Measurements from ENCODE around the gene VWA8. TPM values are rescaled to one million over a fixed set of nuclear protein-coding genes. Genes with fewer than 3 reads are reported as not detected.

VWA8 gene
- total and polyA plus RNA-seq, 2 of the 8 experiments (the other 6 are each of a cell fraction or from before 2014, with no cell fraction given) = 5.9 to 19.6 TPM

GRCh38 chr13:41941174-41941573 is 19.7 kb downstream of the VWA8 start:
- Histone ChIP-seq H3K14ac (ENCODE audit: insufficient read length) (no peak overlapping the region), H2BK20ac (ENCODE audit: low read length) (no peak overlapping the region), H3K9me3 (ENCODE audit: insufficient read depth in 2 of 2, low read depth in 1 of 2, low read length in 1 of 2) (no peaks in the 10 kb centered on the region), H3K4me2 (ENCODE audit: insufficient read depth in 1 of 2, low read depth in 2 of 2, low read length in 2 of 2) (no peak overlapping the region), H3K36me3 (ENCODE audit: control insufficient read depth in 2 of 4, insufficient read depth in 4 of 4, low read length in 3 of 4) (no peaks in the 10 kb centered on the region), H3K18ac (ENCODE audit: extremely low read depth, low read length) (no peak overlapping the region), H2AFZ (ENCODE audit: low read length) (no peak overlapping the region), H3K79me1 (ENCODE audit: low read depth, low read length) (no peaks in the 10 kb centered on the region; the same call in 1 of the 2 replicates), H2AK5ac (ENCODE audit: low read depth, low read length) (no peak overlapping the region), H2BK5ac (ENCODE audit: low read depth, low read length) (no peak overlapping the region), H4K91ac (replicated peaks; ENCODE audit: insufficient read length, low read length) (no peak overlapping the region), H3K4me1 (replicated peaks in 1 of 4; ENCODE audit: control insufficient read depth in 3 of 4, insufficient read depth in 4 of 4, low read length in 3 of 4) (peaks cover 0 to 3% (median 2%) of the 10 kb centered on the region in 4 experiments; a peak in 1 of 7 replicates), H4K20me1 (replicated peaks in 1 of 2; ENCODE audit: control insufficient read depth in 1 of 2, insufficient read depth in 2 of 2, low read length in 2 of 2) (no peaks in the 10 kb centered on the region), H4K8ac (ENCODE audit: extremely low read depth, insufficient read depth, low read length) (no peak overlapping the region), H3K9ac (replicated peaks in 1 of 4; ENCODE audit: extremely low read depth in 1 of 4, low read depth in 3 of 4, low read length in 3 of 4) (no peak overlapping the region), H2BK15ac (ENCODE audit: low read length) (no peak overlapping the region), H3K27me3 (replicated peaks in 1 of 4; ENCODE audit: control insufficient read depth in 3 of 4, extremely low read depth in 1 of 4, insufficient read depth in 3 of 4, low read length in 3 of 4) (no peaks in the 10 kb centered on the region), H3K79me2 (ENCODE audit: control insufficient read depth in 1 of 2, insufficient read depth in 2 of 2, low read length in 2 of 2) (peaks cover 0 to 12% of the 10 kb centered on the region in 2 experiments; a peak in 2 of 4 replicates), H3K27ac (ENCODE audit: low read depth, low read length) (no peak overlapping the region), H3K4ac (replicated peaks; ENCODE audit: insufficient read length, low read depth, low read length) (no peak overlapping the region), H3K23ac (ENCODE audit: insufficient read length) (no peak overlapping the region), H3K23me2 (ENCODE audit: low read depth, low read length) (no peaks in the 10 kb centered on the region), H3K4me3 (ENCODE audit: extremely low read depth in 1 of 4, insufficient read depth in 2 of 4, low read depth in 3 of 4, low read length in 4 of 4) (no peak overlapping the region), H3K56ac (replicated peaks; ENCODE audit: insufficient read length, low read depth, low read length) (no peak overlapping the region), H2BK12ac (ENCODE audit: low read depth, low read length) (no peak overlapping the region), H2BK120ac (replicated peaks; ENCODE audit: low read depth, low read length) (no peak overlapping the region), H4K5ac (ENCODE audit: insufficient read length, low read depth, low read length) (no peak overlapping the region)
- WGBS, 2 experiments (ENCODE audit: extremely low coverage in 1 of 2, insufficient coverage in 1 of 2, insufficient read length in 1 of 2, insufficient replicate concordance in 2 of 2, low coverage in 1 of 2, low lambda C conversion rate in 2 of 2, missing lambda C conversion rate in 1 of 2) = 92% methylated on average over 5 of the region's 5 CpGs; no CpG with 5 or more reads in 1 of the 2 experiments
- DNase-seq (ENCODE audit: low read depth in 1 of 2, low spot score in 2 of 2) = no peak
- ChIA-PET POLR2A (ENCODE audit: partially characterized antibody) (no interaction called here), CTCF (ENCODE audit: partially characterized antibody) (interaction anchor here (1.6 to 1.9 kb wide), 2 partner anchors 33 to 272 kb away, joined by 5 to 7 read pairs; no protein-coding TSS in a partner anchor)
- TF ChIP-seq SP2 (IDR thresholded peaks at IDR 0.05; ENCODE audit: low read length) = no peak
- TF ChIP-seq KDM4A (IDR thresholded peaks at IDR 0.05; ENCODE audit: low read depth, low read length, severe bottlenecking) = no peak
- no peak for TF ChIP-seq CHD1 (IDR thresholded peaks at IDR 0.05; ENCODE audit: low read depth, low read length)
- TF ChIP-seq EZH2 (IDR thresholded peaks at IDR 0.05; ENCODE audit: low read depth, low read length, severe bottlenecking) = no peak
- TF ChIP-seq CTBP2 (IDR thresholded peaks at IDR 0.05; ENCODE audit: borderline replicate concordance, insufficient read depth, insufficient read length, low read length) = no peak
- no peak for TF ChIP-seq BCL11A (IDR thresholded peaks at IDR 0.05; ENCODE audit: low read depth in 2 of 2, low read length in 2 of 2)
- TF ChIP-seq EP300 (IDR thresholded peaks at IDR 0.05; ENCODE audit: borderline replicate concordance in 1 of 2, low read depth in 2 of 2, low read length in 2 of 2) = no peak
- no peak for FAIRE-seq
